OCI-LY7 (cell line): Measurements from ENCODE around the gene KRT3.
"Not testable (repeated sequence)": the region's sequence is repeated elsewhere in the genome, so short reads cannot be mapped to it uniquely, and the experiment has no call there.

Experiments
- EZH2phosphoT487 ChIP-seq: fragments of 200-600 bp; sonication (generic); IDR thresholded peaks from 2 replicates; pipeline ENCODE4 v1.6.1; 2018; ENCODE audit warnings: low read depth, borderline replicate concordance, mild to moderate bottlenecking, mixed run types, antibody characterized with exemption, low read length, moderate library complexity, mixed read lengths
- TF ChIP-seq, protein P1 (sequence below): fragments of 200-600 bp; sonication (generic); conservative IDR thresholded peaks from 2 replicates; pipeline ENCODE4 v1.5.1; 2014; ENCODE audit warnings: mild to moderate bottlenecking, antibody characterized with exemption, low read length, moderate library complexity, mixed read lengths

DNA sequence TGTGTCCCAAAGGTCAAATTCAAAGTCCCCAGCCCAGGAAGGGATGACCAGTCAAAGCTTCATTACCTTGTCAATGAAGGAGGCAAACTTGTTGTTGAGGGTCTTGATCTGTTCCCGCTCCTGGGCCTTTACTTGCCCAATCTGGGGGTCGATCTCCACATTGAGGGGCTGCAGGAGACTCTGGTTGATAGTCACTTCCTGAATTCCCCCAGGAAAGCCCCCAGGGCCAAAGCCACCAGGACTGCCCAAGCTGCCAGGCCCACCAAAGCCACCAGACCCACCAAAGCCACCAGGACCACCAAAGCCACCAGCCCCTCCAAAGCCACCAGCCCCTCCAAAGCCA is 614 bp downstream of the KRT3 start:
- TF ChIP-seq, protein P1, sequence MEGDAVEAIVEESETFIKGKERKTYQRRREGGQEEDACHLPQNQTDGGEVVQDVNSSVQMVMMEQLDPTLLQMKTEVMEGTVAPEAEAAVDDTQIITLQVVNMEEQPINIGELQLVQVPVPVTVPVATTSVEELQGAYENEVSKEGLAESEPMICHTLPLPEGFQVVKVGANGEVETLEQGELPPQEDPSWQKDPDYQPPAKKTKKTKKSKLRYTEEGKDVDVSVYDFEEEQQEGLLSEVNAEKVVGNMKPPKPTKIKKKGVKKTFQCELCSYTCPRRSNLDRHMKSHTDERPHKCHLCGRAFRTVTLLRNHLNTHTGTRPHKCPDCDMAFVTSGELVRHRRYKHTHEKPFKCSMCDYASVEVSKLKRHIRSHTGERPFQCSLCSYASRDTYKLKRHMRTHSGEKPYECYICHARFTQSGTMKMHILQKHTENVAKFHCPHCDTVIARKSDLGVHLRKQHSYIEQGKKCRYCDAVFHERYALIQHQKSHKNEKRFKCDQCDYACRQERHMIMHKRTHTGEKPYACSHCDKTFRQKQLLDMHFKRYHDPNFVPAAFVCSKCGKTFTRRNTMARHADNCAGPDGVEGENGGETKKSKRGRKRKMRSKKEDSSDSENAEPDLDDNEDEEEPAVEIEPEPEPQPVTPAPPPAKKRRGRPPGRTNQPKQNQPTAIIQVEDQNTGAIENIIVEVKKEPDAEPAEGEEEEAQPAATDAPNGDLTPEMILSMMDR, result not testable (repeated sequence)
- TF ChIP-seq EZH2phosphoT487, result not testable (repeated sequence)
